ENCODE data around the gene CHODL. TPM values are rescaled to one million over a fixed set of nuclear protein-coding genes. Genes with fewer than 3 reads are reported as not detected.
A peak's percentile ranks its signal among the peaks of the same experiment; 100 is the strongest.

The CHODL gene
- total RNA-seq, 4 donors from 2014 or later, result 0.15 to 0.57 (median 0.22) TPM; not detected in 1

- Histone ChIP-seq H3K4me1 (no peaks in the 10 kb centered on the region), H3K36me3 (no peaks in the 10 kb centered on the region), H3K27me3 (no peaks in the 10 kb centered on the region), H3K4me3 (no peak overlapping the region), H3K9me3 (no peaks in the 10 kb centered on the region), H3K27ac (no peak overlapping the region)
- intact Hi-C loops (cut with DNase I), result no loop called here
- DNase-seq, result no peak
- TF ChIP-seq, protein P1, sequence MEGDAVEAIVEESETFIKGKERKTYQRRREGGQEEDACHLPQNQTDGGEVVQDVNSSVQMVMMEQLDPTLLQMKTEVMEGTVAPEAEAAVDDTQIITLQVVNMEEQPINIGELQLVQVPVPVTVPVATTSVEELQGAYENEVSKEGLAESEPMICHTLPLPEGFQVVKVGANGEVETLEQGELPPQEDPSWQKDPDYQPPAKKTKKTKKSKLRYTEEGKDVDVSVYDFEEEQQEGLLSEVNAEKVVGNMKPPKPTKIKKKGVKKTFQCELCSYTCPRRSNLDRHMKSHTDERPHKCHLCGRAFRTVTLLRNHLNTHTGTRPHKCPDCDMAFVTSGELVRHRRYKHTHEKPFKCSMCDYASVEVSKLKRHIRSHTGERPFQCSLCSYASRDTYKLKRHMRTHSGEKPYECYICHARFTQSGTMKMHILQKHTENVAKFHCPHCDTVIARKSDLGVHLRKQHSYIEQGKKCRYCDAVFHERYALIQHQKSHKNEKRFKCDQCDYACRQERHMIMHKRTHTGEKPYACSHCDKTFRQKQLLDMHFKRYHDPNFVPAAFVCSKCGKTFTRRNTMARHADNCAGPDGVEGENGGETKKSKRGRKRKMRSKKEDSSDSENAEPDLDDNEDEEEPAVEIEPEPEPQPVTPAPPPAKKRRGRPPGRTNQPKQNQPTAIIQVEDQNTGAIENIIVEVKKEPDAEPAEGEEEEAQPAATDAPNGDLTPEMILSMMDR (IDR thresholded peaks at IDR 0.05), result no peak
- no peak for TF ChIP-seq POLR2A (IDR thresholded peaks at IDR 0.05)
- 63 to 72% methylated on average over 5 of the region's 5 CpGs for WGBS, 2 donors
Observed at GRCh38 chr21:18228060-18228739, 16.4 kb upstream of the CHODL start.

GRCh38 chr21:18235545-18235944 is 9.1 kb upstream of the CHODL start:
- 45 to 48% methylated on average over 1 of the region's 1 CpG for WGBS, 2 donors
- no peaks in the 10 kb centered on the region for H3K9me3 ChIP-seq
- no peak for DNase-seq
- H3K27ac ChIP-seq, result no peak overlapping the region
- H3K27me3 ChIP-seq, result no peaks in the 10 kb centered on the region
- H3K4me1 ChIP-seq, result no peaks in the 10 kb centered on the region
- TF ChIP-seq, protein P1 (IDR thresholded peaks at IDR 0.05), result no peak
- no peak for TF ChIP-seq POLR2A (IDR thresholded peaks at IDR 0.05)
- no peak overlapping the region for H3K4me3 ChIP-seq
- no peaks in the 10 kb centered on the region for H3K36me3 ChIP-seq
- intact Hi-C loops (cut with DNase I), result no loop called here

GRCh38 chr21:18245464-18245967 is 883 bp downstream of the CHODL start:
- 13% methylated on average over 20 of the region's 22 CpGs; no CpG with 5 or more reads in 1 of the 2 donors for WGBS, 2 donors
- H3K36me3 ChIP-seq, result no peaks in the 10 kb centered on the region
- intact Hi-C loops (cut with DNase I), result no loop called here
- DNase-seq, result no peak
- no peaks in the 10 kb centered on the region for H3K9me3 ChIP-seq
- no peak for TF ChIP-seq POLR2A (IDR thresholded peaks at IDR 0.05)
- peak overlapping the region; percentile 6 to 58 (median 34) for H3K4me3 ChIP-seq
- H3K27ac ChIP-seq, result no peak overlapping the region
- peaks cover 0 to 34% (median 2%) of the 10 kb centered on the region in 4 donors for H3K27me3 ChIP-seq
- peaks cover 0 to 17% (median 5%) of the 10 kb centered on the region in 3 donors for H3K4me1 ChIP-seq

DNA sequence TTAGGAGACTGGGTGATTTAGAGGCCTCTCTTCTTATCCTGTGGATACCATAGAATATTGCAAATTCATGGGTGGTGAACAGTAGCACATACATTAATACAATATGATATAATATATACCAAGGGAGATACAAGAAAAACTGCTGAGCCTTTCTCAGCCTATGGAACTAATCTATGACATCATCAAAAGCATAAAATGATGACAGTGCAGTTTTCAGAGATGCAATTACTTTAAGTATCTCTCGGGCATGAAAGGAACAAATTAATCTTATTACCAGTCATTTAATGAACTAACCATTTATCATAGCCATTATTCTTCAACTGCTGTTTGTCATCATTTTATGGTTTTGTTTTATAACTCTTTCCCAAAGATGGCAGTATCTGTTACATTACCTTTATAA is 3.5 kb downstream of the CHODL start:
- no peak overlapping the region for H3K27ac ChIP-seq
- TF ChIP-seq, protein P1 (IDR thresholded peaks at IDR 0.05), result no peak
- no peak for TF ChIP-seq POLR2A (IDR thresholded peaks at IDR 0.05)
- WGBS, 2 donors, result 57 to 83% methylated on average over 1 of the region's 1 CpG
- peaks cover 0 to 27% (median 2%) of the 10 kb centered on the region in 4 donors for H3K27me3 ChIP-seq
- no peaks in the 10 kb centered on the region for H3K36me3 ChIP-seq
- H3K4me1 ChIP-seq, result peaks cover 0 to 22% (median 5%) of the 10 kb centered on the region in 3 donors
- no peak overlapping the region for H3K4me3 ChIP-seq
- H3K9me3 ChIP-seq, result no peaks in the 10 kb centered on the region
- DNase-seq, result no peak
- intact Hi-C loops (cut with DNase I), result no loop called here

- intact Hi-C loops (cut with DNase I), result no loop called here
- DNase-seq, result no peak
- H3K27ac ChIP-seq, result no peak overlapping the region
- H3K4me1 ChIP-seq, result peaks cover 0 to 16% (median 2%) of the 10 kb centered on the region in 3 donors
- H3K4me3 ChIP-seq, result no peak overlapping the region
- 46 to 60% methylated on average over 2 of the region's 2 CpGs for WGBS, 2 donors
- H3K27me3 ChIP-seq, result peaks cover 0 to 12% (median 2%) of the 10 kb centered on the region in 4 donors
- H3K9me3 ChIP-seq, result no peaks in the 10 kb centered on the region
- H3K36me3 ChIP-seq, result no peaks in the 10 kb centered on the region
- TF ChIP-seq POLR2A (IDR thresholded peaks at IDR 0.05), result no peak
- TF ChIP-seq, protein P1 (IDR thresholded peaks at IDR 0.05), result no peak
Observed at GRCh38 chr21:18249672-18250071, 5.0 kb downstream of the CHODL start.

All from esophagus squamous epithelium (tissue), 5 donors.